ENCODE measurements around the gene NUBP2.

DNA sequence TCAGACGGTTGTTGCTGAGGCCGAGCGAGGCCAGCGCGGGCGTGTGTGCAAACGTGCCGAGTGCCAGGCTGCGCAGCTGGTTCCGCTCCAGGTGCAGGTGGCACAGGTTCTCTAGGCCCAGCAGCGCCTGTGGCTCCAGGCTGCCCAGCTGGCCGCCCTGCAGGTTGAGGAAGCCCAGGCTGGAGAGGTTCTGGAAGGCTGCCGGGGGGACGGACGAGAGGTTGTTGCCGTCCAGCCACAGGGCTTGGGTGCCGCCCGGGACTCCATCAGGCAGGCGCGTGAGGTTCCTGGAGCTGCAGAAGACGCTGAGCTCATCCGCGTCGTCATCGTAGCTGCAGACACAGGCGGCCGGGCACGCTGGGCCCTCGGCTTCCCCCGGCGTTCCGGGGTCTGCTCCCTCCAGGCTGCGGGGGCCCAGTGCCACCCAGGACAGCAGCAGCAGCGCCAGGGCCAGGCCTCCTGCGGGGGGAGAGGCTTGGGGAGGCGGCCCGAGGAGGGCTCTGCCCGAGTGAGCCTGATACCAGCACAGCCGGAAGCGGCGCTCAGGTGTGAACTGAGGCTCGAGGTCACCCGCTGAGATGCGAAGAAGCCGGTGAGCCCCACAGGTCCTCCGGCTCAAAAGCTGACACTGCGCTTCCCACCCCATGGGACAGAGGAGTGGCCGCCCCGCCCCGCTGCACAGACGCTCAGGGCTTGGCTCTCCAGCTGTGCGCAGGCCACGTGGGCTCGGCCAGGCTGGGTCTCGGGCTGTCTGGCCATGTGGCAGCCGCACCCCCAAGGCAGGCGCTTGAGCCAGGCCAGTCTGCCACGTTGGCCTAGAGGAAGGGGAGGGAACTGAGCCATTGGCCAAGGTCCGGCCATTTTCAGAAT, 9.4 kb downstream of the NUBP2 start:
- no peak for TF ChIP-seq CTCF (conservative IDR thresholded peaks at IDR 0.05; ENCODE audit: low read depth in 2 of 2)
- TF ChIP-seq POLR2AphosphoS5 (IDR thresholded peaks at IDR 0.05; ENCODE audit: low read depth) = no peak
